ENCODE data around the gene ACAA2.

- TF ChIP-seq ZNF274 (IDR thresholded peaks at IDR 0.05; ENCODE audit: low read depth, low read length) (no peak), JUND (IDR thresholded peaks at IDR 0.05) (no peak), SIN3A (IDR thresholded peaks at IDR 0.05; ENCODE audit: low read depth) (no peak)
Measured at GRCh38 chr18:49756671-49757362, 56.5 kb downstream of the ACAA2 start.
